ENCODE results near the gene GGPS1.

DNA sequence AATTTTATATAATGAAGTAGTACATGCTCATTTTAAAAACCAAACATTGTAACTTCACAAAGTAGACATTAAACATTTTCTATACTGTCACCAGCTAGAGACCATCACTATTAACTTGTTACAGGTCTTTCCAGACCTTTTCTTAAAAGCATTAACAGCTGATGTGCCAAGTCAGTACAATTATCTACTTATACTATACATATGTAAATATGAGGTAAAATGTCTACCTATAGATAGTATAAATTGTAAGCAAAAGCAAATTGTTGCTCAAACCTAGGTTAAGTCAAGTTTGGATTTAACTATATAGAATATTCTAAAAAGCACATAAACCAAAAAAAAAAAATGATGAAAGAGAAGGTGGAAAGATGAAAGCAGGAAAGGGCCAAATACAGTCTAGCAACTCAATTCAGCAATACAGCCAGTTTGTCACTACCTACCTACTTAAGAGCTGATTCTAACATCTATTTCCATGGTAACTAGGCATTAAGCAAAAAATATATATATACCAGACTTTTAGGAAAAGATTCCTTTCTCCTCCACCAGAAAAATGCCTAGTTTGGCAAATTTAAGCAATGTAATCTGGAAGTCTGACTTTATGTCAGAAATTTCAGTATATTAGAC is 34.9 kb upstream of the GGPS1 start:
- TF ChIP-seq, protein P1, sequence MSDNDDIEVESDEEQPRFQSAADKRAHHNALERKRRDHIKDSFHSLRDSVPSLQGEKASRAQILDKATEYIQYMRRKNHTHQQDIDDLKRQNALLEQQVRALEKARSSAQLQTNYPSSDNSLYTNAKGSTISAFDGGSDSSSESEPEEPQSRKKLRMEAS (CRISPR knock-in tag; IDR thresholded peaks at IDR 0.05) = no peak
- TF ChIP-seq, protein P2, sequence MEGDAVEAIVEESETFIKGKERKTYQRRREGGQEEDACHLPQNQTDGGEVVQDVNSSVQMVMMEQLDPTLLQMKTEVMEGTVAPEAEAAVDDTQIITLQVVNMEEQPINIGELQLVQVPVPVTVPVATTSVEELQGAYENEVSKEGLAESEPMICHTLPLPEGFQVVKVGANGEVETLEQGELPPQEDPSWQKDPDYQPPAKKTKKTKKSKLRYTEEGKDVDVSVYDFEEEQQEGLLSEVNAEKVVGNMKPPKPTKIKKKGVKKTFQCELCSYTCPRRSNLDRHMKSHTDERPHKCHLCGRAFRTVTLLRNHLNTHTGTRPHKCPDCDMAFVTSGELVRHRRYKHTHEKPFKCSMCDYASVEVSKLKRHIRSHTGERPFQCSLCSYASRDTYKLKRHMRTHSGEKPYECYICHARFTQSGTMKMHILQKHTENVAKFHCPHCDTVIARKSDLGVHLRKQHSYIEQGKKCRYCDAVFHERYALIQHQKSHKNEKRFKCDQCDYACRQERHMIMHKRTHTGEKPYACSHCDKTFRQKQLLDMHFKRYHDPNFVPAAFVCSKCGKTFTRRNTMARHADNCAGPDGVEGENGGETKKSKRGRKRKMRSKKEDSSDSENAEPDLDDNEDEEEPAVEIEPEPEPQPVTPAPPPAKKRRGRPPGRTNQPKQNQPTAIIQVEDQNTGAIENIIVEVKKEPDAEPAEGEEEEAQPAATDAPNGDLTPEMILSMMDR (IDR thresholded peaks at IDR 0.05) = no peak
- TF ChIP-seq MYBL2 (CRISPR knock-in tag; IDR thresholded peaks at IDR 0.05) = no peak
- no peak for TF ChIP-seq OVOL2 (CRISPR knock-in tag; IDR thresholded peaks at IDR 0.05; ENCODE audit: borderline replicate concordance)
- TF ChIP-seq, protein P3, sequence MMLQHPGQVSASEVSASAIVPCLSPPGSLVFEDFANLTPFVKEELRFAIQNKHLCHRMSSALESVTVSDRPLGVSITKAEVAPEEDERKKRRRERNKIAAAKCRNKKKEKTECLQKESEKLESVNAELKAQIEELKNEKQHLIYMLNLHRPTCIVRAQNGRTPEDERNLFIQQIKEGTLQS (CRISPR knock-in tag; conservative IDR thresholded peaks at IDR 0.05) = no peak
